Measurements from ENCODE around the gene PCNT. TPM values are rescaled to one million over a fixed set of nuclear protein-coding genes. Genes with fewer than 3 reads are reported as not detected.
"Not testable (repeated sequence)": the region's sequence is repeated elsewhere in the genome, so short reads cannot be mapped to it uniquely, and the experiment has no call there.

Gene PCNT
- total RNA-seq, 1 experiment from 2014 or later: 39.6 TPM

DNA sequence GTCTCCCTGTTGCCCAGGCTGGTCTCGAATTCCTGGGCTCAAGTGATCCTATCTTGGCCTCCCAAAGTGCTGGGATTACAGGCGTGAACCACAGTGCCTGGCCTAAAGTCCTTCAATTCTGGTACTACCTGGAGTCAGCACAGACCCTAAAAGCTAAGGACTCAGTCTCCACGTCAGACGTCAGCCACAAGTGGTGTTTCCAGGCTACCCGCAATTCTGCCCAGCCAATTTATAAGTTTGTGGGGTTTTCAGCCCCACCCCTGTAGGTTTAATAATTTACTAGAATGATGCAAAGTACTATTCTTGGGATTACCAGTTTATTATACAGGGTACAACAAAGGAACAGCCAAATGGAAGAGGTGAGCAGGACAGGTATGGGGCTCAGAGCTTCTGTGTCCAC is 124.2 kb downstream of the PCNT start:
- Histone ChIP-seq H4K8ac (replicated peaks; ENCODE audit: insufficient read length, low read depth, low read length) (no peak overlapping the region), H3K27ac (ENCODE audit: insufficient read length, low read depth, low read length) (no peak overlapping the region), H3T11ph (ENCODE audit: low read length) (no peak overlapping the region), H3K9ac (ENCODE audit: extremely low read depth, insufficient read length, low read length) (no peak overlapping the region), H3K79me2 (ENCODE audit: insufficient read depth, low read length) (no peaks in the 10 kb centered on the region), H3K4me1 (ENCODE audit: insufficient read depth, low read length) (no peaks in the 10 kb centered on the region), H3K18ac (ENCODE audit: insufficient read length, low read depth, low read length) (no peak overlapping the region), H2BK20ac (ENCODE audit: low read depth, low read length, poor library complexity, severe bottlenecking) (no peak overlapping the region), H2BK5ac (ENCODE audit: insufficient read length, low read length) (no peak overlapping the region), H4K91ac (ENCODE audit: insufficient read length, low read depth, low read length) (no peak overlapping the region), H2AK5ac (ENCODE audit: insufficient read length, low read length) (no peak overlapping the region), H3K4ac (ENCODE audit: low read depth, low read length) (no peak overlapping the region), H4K5ac (ENCODE audit: insufficient read length, low read depth, low read length) (no peak overlapping the region), H3K23me2 (ENCODE audit: insufficient read length, low read depth, low read length, poor library complexity, severe bottlenecking) (no peaks in the 10 kb centered on the region), H3K27me3 (ENCODE audit: insufficient read depth, low read length) (no peaks in the 10 kb centered on the region), H2AFZ (ENCODE audit: low read length) (no peak overlapping the region), H3K56ac (ENCODE audit: insufficient read length, low read depth, low read length) (no peak overlapping the region), H3K14ac (ENCODE audit: insufficient read depth, low read length) (no peak overlapping the region), H4K20me1 (ENCODE audit: control insufficient read depth, insufficient read depth, insufficient read length) (no peaks in the 10 kb centered on the region), H3K4me2 (ENCODE audit: insufficient read depth, insufficient read length, low read length) (no peak overlapping the region), H2BK120ac (ENCODE audit: low read depth, low read length, poor library complexity, severe bottlenecking) (no peak overlapping the region), H2BK15ac (ENCODE audit: low read depth, low read length) (no peak overlapping the region), H3K9me3 (ENCODE audit: control insufficient read depth, low read depth, low read length) (no peaks in the 10 kb centered on the region), H3K79me1 (ENCODE audit: insufficient read depth, low read depth, low read length, poor library complexity, severe bottlenecking) (no peaks in the 10 kb centered on the region), H3K23ac (ENCODE audit: insufficient read length, low read depth, low read length) (no peak overlapping the region), H2BK12ac (ENCODE audit: insufficient read length, low read depth, low read length) (no peak overlapping the region)
- H3K27ac Mint-ChIP-seq: no peak overlapping the region
- TF ChIP-seq, protein P1, sequence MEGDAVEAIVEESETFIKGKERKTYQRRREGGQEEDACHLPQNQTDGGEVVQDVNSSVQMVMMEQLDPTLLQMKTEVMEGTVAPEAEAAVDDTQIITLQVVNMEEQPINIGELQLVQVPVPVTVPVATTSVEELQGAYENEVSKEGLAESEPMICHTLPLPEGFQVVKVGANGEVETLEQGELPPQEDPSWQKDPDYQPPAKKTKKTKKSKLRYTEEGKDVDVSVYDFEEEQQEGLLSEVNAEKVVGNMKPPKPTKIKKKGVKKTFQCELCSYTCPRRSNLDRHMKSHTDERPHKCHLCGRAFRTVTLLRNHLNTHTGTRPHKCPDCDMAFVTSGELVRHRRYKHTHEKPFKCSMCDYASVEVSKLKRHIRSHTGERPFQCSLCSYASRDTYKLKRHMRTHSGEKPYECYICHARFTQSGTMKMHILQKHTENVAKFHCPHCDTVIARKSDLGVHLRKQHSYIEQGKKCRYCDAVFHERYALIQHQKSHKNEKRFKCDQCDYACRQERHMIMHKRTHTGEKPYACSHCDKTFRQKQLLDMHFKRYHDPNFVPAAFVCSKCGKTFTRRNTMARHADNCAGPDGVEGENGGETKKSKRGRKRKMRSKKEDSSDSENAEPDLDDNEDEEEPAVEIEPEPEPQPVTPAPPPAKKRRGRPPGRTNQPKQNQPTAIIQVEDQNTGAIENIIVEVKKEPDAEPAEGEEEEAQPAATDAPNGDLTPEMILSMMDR (conservative IDR thresholded peaks at IDR 0.05): no peak
- peaks cover 41 to 62% (median 51%) of the 10 kb centered on the region in 3 experiments for H3K36me3 Mint-ChIP-seq (ENCODE audit: insufficient read depth in 1 of 3, low read depth in 3 of 3)
- no peak overlapping the region for H3K4me3 Mint-ChIP-seq
- WGBS (ENCODE audit: extremely low coverage, insufficient read length, low lambda C conversion rate): no CpG with 5 or more reads among the region's 5 CpGs
- H3K27me3 Mint-ChIP-seq (ENCODE audit: low read depth): no peaks in the 10 kb centered on the region
- no peak for DNase-seq
- peaks cover 22 to 24% of the 10 kb centered on the region in 2 experiments for H3K9me3 Mint-ChIP-seq
- H3K4me1 Mint-ChIP-seq: peaks cover 3 to 7% of the 10 kb centered on the region in 2 experiments

DNA sequence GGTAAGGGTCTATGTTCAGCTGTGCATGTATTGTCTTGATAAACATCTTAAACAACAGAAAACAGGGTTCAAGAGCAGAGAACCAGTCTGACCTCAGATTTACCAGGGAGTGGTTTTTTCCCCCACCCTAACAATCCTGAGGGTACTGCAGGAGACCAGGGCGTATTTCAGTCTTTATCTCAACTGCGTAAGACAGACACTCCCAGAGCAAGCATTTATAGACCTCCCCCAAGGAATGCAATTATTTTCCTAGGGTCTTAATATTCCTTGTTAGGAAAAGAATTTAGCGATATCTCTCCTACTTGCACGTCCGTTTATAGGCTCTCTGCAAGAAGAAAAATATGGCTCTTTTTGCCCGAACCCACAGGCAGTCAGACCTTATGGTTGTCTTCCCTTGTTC is 124.9 kb downstream of the PCNT start:
- H3K9ac ChIP-seq (ENCODE audit: extremely low read depth, insufficient read length, low read length); H3K4ac ChIP-seq (ENCODE audit: low read depth, low read length); H3K9me3 ChIP-seq (ENCODE audit: control insufficient read depth, low read depth, low read length); H3K79me1 ChIP-seq (ENCODE audit: insufficient read depth, low read depth, low read length, poor library complexity, severe bottlenecking); H3K27ac Mint-ChIP-seq; H4K8ac ChIP-seq (replicated peaks; ENCODE audit: insufficient read length, low read depth, low read length); H3K56ac ChIP-seq (ENCODE audit: insufficient read length, low read depth, low read length); H2BK5ac ChIP-seq (ENCODE audit: insufficient read length, low read length); H4K20me1 ChIP-seq (ENCODE audit: control insufficient read depth, insufficient read depth, insufficient read length); H2AK5ac ChIP-seq (ENCODE audit: insufficient read length, low read length); DNase-seq; H4K91ac ChIP-seq (ENCODE audit: insufficient read length, low read depth, low read length); H3K23me2 ChIP-seq (ENCODE audit: insufficient read length, low read depth, low read length, poor library complexity, severe bottlenecking); H3T11ph ChIP-seq (ENCODE audit: low read length); H3K27me3 Mint-ChIP-seq (ENCODE audit: low read depth); H3K23ac ChIP-seq (ENCODE audit: insufficient read length, low read depth, low read length); H2AFZ ChIP-seq (ENCODE audit: low read length); H3K4me1 ChIP-seq (ENCODE audit: insufficient read depth, low read length); H2BK120ac ChIP-seq (ENCODE audit: low read depth, low read length, poor library complexity, severe bottlenecking); H3K4me2 ChIP-seq (ENCODE audit: insufficient read depth, insufficient read length, low read length); H3K18ac ChIP-seq (ENCODE audit: insufficient read length, low read depth, low read length); H3K14ac ChIP-seq (ENCODE audit: insufficient read depth, low read length); H4K5ac ChIP-seq (ENCODE audit: insufficient read length, low read depth, low read length); H3K27me3 ChIP-seq (ENCODE audit: insufficient read depth, low read length); H2BK12ac ChIP-seq (ENCODE audit: insufficient read length, low read depth, low read length); H2BK20ac ChIP-seq (ENCODE audit: low read depth, low read length, poor library complexity, severe bottlenecking); H2BK15ac ChIP-seq (ENCODE audit: low read depth, low read length); H3K27ac ChIP-seq (ENCODE audit: insufficient read length, low read depth, low read length); H3K79me2 ChIP-seq (ENCODE audit: insufficient read depth, low read length); H3K4me1 Mint-ChIP-seq; H3K4me3 Mint-ChIP-seq: not testable (repeated sequence)
- peaks cover 22 to 24% of the 10 kb centered on the region in 2 experiments for H3K9me3 Mint-ChIP-seq
- peaks cover 41 to 58% (median 49%) of the 10 kb centered on the region in 3 experiments for H3K36me3 Mint-ChIP-seq (ENCODE audit: insufficient read depth in 1 of 3, low read depth in 3 of 3)
- WGBS (ENCODE audit: extremely low coverage, insufficient read length, low lambda C conversion rate): no CpG with 5 or more reads among the region's 6 CpGs

Measured in H9 (cell line).